ENCODE data around the gene TBC1D22A.

GRCh38 chr22:47045691-47046410 lies 283.4 kb downstream of the TBC1D22A start:
- TF ChIP-seq CTCF (IDR thresholded peaks at IDR 0.05) = no peak
- TF ChIP-seq POLR2A (IDR thresholded peaks at IDR 0.05) = no peak
- no peak for TF ChIP-seq POLR2AphosphoS5 (IDR thresholded peaks at IDR 0.05)
